Stomach smooth muscle (tissue), 2 donors: ENCODE data around the gene AATF.

ENCODE experiments used
- H3K27ac ChIP-seq: one replicate; pipeline ENCODE4 v1.7.0; 2013; ENCODE audit warnings: mild to moderate bottlenecking, low read length, inconsistent platforms
- H3K27me3 ChIP-seq, 2 donors: one replicate each; pipeline ENCODE4 v1.7.0; 2013; ENCODE audit warnings: low read length in 2 of 2; ENCODE audit not compliant: insufficient read depth in 2 of 2, control insufficient read depth in 1 of 2
- H3K36me3 ChIP-seq, 2 donors: one replicate each; pipeline ENCODE4 v1.7.0; 2013; ENCODE audit warnings: low read length in 2 of 2; ENCODE audit not compliant: control insufficient read depth in 2 of 2, insufficient read depth in 2 of 2
- H3K4me1 ChIP-seq: one replicate; pipeline ENCODE4 v1.7.0; 2013; ENCODE audit warnings: low read length; ENCODE audit not compliant: control insufficient read depth, insufficient read depth
- H3K4me3 ChIP-seq, 2 donors: one replicate each; pipeline ENCODE4 v1.7.0; 2013; ENCODE audit warnings: low read length in 2 of 2
- H3K9ac ChIP-seq, 2 donors: one replicate each; pipeline ENCODE4 v1.7.0; 2013; ENCODE audit warnings: low read length in 2 of 2, mild to moderate bottlenecking in 1 of 2
- H3K9me3 ChIP-seq, 2 donors: one replicate each; pipeline ENCODE4 v1.7.0; 2013; ENCODE audit warnings: low read length in 2 of 2; ENCODE audit not compliant: control insufficient read depth in 2 of 2
- donor health status: healthy.
- donor health status: Pancreatic carcinoma.

AATF gene

GRCh38 chr17:37051381-37051780, 102.6 kb downstream of the AATF start:
- Histone ChIP-seq H3K27ac (no peak overlapping the region), H3K36me3 (peaks cover 0 to 18% of the 10 kb centered on the region in 2 donors), H3K4me3 (no peak overlapping the region), H3K9me3 (no peaks in the 10 kb centered on the region), H3K27me3 (no peaks in the 10 kb centered on the region), H3K4me1 (no peaks in the 10 kb centered on the region), H3K9ac (no peak overlapping the region)

DNA sequence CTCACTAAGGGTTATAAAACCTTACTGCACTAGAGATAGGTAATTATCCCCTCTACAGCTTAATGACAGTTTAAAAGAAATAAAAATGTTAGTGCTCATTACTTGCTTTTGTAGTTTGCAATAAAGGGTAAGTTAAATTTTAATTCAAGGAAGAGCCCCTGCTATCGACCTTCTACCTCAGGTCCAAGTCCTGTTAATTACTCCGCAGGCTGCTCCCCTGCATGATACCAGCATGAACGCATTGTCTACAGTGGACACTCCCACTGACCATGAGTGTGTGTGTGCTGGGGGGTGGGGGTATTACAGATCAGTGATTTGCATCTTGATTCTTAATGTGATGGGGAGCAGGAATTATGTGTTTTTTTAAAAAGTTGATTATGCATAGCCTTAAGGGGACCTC, 103.1 kb downstream of the AATF start:
- Histone ChIP-seq H3K27ac (no peak overlapping the region), H3K4me1 (no peaks in the 10 kb centered on the region), H3K9ac (no peak overlapping the region), H3K36me3 (peaks cover 4 to 22% of the 10 kb centered on the region in 2 donors), H3K27me3 (no peaks in the 10 kb centered on the region), H3K4me3 (no peak overlapping the region), H3K9me3 (no peaks in the 10 kb centered on the region)

DNA sequence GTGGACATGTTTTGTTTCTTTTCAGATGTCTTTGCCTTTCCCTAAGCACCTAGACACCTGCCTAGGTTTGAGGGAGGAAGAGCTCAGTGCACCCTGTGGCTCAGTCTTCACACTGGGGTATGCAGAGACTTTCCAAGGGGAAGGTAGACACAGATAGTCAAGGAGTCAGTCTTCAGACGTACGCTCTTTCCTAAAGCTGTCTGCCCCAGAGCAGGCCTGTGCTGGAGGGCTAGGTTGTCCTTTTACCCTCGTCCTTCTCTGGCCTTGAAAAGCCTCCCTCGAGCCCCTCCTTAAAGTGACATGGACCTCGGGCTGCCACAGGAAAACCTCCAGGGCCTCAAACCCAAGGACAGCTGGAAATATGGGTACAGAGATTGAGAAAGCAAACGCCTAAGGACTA, 103.7 kb downstream of the AATF start:
- H3K9ac ChIP-seq = no peak overlapping the region
- peaks cover 4 to 25% of the 10 kb centered on the region in 2 donors for H3K36me3 ChIP-seq
- H3K27ac ChIP-seq = no peak overlapping the region
- H3K4me1 ChIP-seq = no peaks in the 10 kb centered on the region
- H3K4me3 ChIP-seq = no peak overlapping the region
- no peaks in the 10 kb centered on the region for H3K9me3 ChIP-seq
- no peaks in the 10 kb centered on the region for H3K27me3 ChIP-seq

- Histone ChIP-seq H3K27ac (no peak overlapping the region), H3K27me3 (no peaks in the 10 kb centered on the region), H3K4me3 (no peak overlapping the region), H3K9me3 (no peaks in the 10 kb centered on the region), H3K4me1 (no peaks in the 10 kb centered on the region), H3K9ac (no peak overlapping the region), H3K36me3 (peaks cover 4 to 21% of the 10 kb centered on the region in 2 donors)
Observed at GRCh38 chr17:37054894-37055293, 106.1 kb downstream of the AATF start.

GRCh38 chr17:37056622-37057021, 107.9 kb downstream of the AATF start:
- H3K9me3 ChIP-seq = no peaks in the 10 kb centered on the region
- H3K36me3 ChIP-seq = peaks cover 4 to 17% of the 10 kb centered on the region in 2 donors
- H3K4me3 ChIP-seq = no peak overlapping the region
- no peak overlapping the region for H3K9ac ChIP-seq
- H3K27me3 ChIP-seq = no peaks in the 10 kb centered on the region
- no peaks in the 10 kb centered on the region for H3K4me1 ChIP-seq
- H3K27ac ChIP-seq = no peak overlapping the region

GRCh38 chr17:37059493-37059892, 110.7 kb downstream of the AATF start:
- no peak overlapping the region for H3K27ac ChIP-seq
- H3K9me3 ChIP-seq = no peaks in the 10 kb centered on the region
- peaks cover 1 to 3% of the 10 kb centered on the region in 2 donors for H3K27me3 ChIP-seq
- H3K36me3 ChIP-seq = peaks cover 4 to 12% of the 10 kb centered on the region in 2 donors
- no peaks in the 10 kb centered on the region for H3K4me1 ChIP-seq
- no peak overlapping the region for H3K9ac ChIP-seq
- H3K4me3 ChIP-seq = no peak overlapping the region

GRCh38 chr17:37060094-37060493, 111.3 kb downstream of the AATF start:
- no peak overlapping the region for H3K27ac ChIP-seq
- H3K9me3 ChIP-seq = no peaks in the 10 kb centered on the region
- no peaks in the 10 kb centered on the region for H3K4me1 ChIP-seq
- no peak overlapping the region for H3K9ac ChIP-seq
- peaks cover 5 to 7% of the 10 kb centered on the region in 2 donors for H3K27me3 ChIP-seq
- H3K36me3 ChIP-seq = peaks cover 4 to 7% of the 10 kb centered on the region in 2 donors
- no peak overlapping the region for H3K4me3 ChIP-seq

DNA sequence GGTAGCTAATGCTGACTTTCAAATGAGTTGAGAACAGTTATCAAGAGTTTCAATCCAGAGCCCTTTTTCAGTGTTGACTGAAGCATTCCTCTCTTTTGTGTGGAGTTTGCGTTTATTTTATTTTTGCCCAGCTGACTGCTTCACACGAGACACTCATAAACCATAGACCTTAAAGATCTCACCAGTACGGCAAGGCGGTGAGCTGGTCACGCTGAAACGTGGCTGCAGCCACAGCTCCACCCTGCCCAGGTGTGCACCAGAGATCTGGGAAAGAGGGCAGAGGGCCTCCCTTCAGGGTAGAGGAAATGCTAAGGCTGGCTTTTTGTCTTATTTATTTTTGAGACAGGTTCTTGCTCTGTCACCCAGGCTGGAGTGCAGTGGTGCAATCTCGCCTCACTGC, 112.2 kb downstream of the AATF start:
- no peak overlapping the region for H3K9ac ChIP-seq
- no peaks in the 10 kb centered on the region for H3K4me1 ChIP-seq
- H3K36me3 ChIP-seq = peaks cover 4 to 7% of the 10 kb centered on the region in 2 donors
- H3K27me3 ChIP-seq = peaks cover 7 to 12% of the 10 kb centered on the region in 2 donors
- no peak overlapping the region for H3K27ac ChIP-seq
- H3K4me3 ChIP-seq = no peak overlapping the region
- no peaks in the 10 kb centered on the region for H3K9me3 ChIP-seq

- Histone ChIP-seq H3K4me3 (no peak overlapping the region), H3K9ac (no peak overlapping the region), H3K9me3 (no peaks in the 10 kb centered on the region), H3K4me1 (no peaks in the 10 kb centered on the region), H3K36me3 (peaks cover 0 to under 1% of the 10 kb centered on the region in 2 donors), H3K27ac (no peak overlapping the region), H3K27me3 (peaks cover 12 to 13% of the 10 kb centered on the region in 2 donors)
Observed at GRCh38 chr17:37062021-37062420, 113.3 kb downstream of the AATF start.

- no peak overlapping the region for H3K9ac ChIP-seq
- H3K9me3 ChIP-seq = no peaks in the 10 kb centered on the region
- peaks cover 12 to 16% of the 10 kb centered on the region in 2 donors for H3K27me3 ChIP-seq
- no peak overlapping the region for H3K27ac ChIP-seq
- no peak overlapping the region for H3K4me3 ChIP-seq
- no peaks in the 10 kb centered on the region for H3K36me3 ChIP-seq
- H3K4me1 ChIP-seq = no peaks in the 10 kb centered on the region
Observed at GRCh38 chr17:37064206-37064605, 115.5 kb downstream of the AATF start.

GRCh38 chr17:37064956-37065355, 116.2 kb downstream of the AATF start:
- Histone ChIP-seq H3K27ac (no peak overlapping the region), H3K36me3 (no peaks in the 10 kb centered on the region), H3K27me3 (peaks cover 12 to 16% of the 10 kb centered on the region in 2 donors), H3K4me1 (no peaks in the 10 kb centered on the region), H3K9me3 (no peaks in the 10 kb centered on the region), H3K4me3 (no peak overlapping the region), H3K9ac (no peak overlapping the region)
